ENCODE data around the gene TMEM170B.

GRCh38 chr6:11618533-11618932 is 81.0 kb downstream of the TMEM170B start:
- TF ChIP-seq PPARA (CRISPR knock-in tag; IDR thresholded peaks at IDR 0.05; ENCODE audit: borderline replicate concordance) (no peak), TSHZ2 (CRISPR knock-in tag; IDR thresholded peaks at IDR 0.05) (no peak), ARNTL (CRISPR knock-in tag; IDR thresholded peaks at IDR 0.05; ENCODE audit: borderline replicate concordance, low read depth) (no peak), ZFP3 (CRISPR knock-in tag; IDR thresholded peaks at IDR 0.05) (no peak), PATZ1 (CRISPR knock-in tag; IDR thresholded peaks at IDR 0.05; ENCODE audit: borderline replicate concordance) (no peak), ESRRG (CRISPR knock-in tag; IDR thresholded peaks at IDR 0.05) (no peak), BACH2 (CRISPR knock-in tag; IDR thresholded peaks at IDR 0.05; ENCODE audit: borderline replicate concordance) (no peak), ZNF565 (CRISPR knock-in tag; conservative IDR thresholded peaks at IDR 0.05; ENCODE audit: low read depth) (no peak), ZNF8 (CRISPR knock-in tag; IDR thresholded peaks at IDR 0.05) (no peak), POU6F1 (CRISPR knock-in tag; IDR thresholded peaks at IDR 0.05; ENCODE audit: borderline replicate concordance, low read depth) (no peak), CREB5 (CRISPR knock-in tag; IDR thresholded peaks at IDR 0.05; ENCODE audit: low read depth) (no peak), ZFP30 (CRISPR knock-in tag; IDR thresholded peaks at IDR 0.05) (no peak), ZNF70 (CRISPR knock-in tag; IDR thresholded peaks at IDR 0.05) (no peak), ZC3H10 (CRISPR knock-in tag; IDR thresholded peaks at IDR 0.05) (no peak)
